ENCODE results near the gene NKAIN2. TPM values are rescaled to one million over a fixed set of nuclear protein-coding genes. Genes with fewer than 3 reads are reported as not detected.

The NKAIN2 gene
- total RNA-seq, 1 experiment from 2014 or later: not detected

DNA sequence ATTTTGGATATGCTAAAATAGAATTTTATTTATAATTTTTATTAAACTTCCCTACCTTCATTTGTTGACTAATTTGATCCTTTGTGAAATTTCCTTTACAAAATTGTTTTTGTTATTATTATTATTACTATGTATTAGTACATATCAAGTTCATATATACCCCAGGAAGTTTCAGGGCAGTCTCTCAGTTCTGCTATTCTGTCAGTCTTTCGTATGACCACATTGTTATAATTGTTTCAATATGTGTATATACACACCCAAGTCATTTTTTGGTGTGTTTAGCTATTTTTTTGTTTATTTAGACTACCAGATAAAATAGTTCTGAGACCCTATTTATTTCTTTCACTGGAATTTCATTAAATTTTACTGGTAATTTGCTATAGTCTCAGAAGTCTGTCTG is 72.1 kb downstream of the NKAIN2 start:
- ChIA-PET CTCF (no interaction called here), POLR2A (no interaction called here), RAD21 (ENCODE audit: low non-redundant PET in 1 of 2, low total read pairs in 2 of 2, uncharacterized antibody in 2 of 2, unreplicated experiment in 2 of 2) (no interaction called here)
- no peak for TF ChIP-seq POLR2AphosphoS5 (IDR thresholded peaks at IDR 0.05; ENCODE audit: low read depth, low read length)
- TF ChIP-seq, protein P1, sequence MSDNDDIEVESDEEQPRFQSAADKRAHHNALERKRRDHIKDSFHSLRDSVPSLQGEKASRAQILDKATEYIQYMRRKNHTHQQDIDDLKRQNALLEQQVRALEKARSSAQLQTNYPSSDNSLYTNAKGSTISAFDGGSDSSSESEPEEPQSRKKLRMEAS (IDR thresholded peaks at IDR 0.05): no peak
- TF ChIP-seq, protein P2, sequence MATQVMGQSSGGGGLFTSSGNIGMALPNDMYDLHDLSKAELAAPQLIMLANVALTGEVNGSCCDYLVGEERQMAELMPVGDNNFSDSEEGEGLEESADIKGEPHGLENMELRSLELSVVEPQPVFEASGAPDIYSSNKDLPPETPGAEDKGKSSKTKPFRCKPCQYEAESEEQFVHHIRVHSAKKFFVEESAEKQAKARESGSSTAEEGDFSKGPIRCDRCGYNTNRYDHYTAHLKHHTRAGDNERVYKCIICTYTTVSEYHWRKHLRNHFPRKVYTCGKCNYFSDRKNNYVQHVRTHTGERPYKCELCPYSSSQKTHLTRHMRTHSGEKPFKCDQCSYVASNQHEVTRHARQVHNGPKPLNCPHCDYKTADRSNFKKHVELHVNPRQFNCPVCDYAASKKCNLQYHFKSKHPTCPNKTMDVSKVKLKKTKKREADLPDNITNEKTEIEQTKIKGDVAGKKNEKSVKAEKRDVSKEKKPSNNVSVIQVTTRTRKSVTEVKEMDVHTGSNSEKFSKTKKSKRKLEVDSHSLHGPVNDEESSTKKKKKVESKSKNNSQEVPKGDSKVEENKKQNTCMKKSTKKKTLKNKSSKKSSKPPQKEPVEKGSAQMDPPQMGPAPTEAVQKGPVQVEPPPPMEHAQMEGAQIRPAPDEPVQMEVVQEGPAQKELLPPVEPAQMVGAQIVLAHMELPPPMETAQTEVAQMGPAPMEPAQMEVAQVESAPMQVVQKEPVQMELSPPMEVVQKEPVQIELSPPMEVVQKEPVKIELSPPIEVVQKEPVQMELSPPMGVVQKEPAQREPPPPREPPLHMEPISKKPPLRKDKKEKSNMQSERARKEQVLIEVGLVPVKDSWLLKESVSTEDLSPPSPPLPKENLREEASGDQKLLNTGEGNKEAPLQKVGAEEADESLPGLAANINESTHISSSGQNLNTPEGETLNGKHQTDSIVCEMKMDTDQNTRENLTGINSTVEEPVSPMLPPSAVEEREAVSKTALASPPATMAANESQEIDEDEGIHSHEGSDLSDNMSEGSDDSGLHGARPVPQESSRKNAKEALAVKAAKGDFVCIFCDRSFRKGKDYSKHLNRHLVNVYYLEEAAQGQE (IDR thresholded peaks at IDR 0.05; ENCODE audit: low read depth): no peak
- TF ChIP-seq ELF1 (IDR thresholded peaks at IDR 0.05; ENCODE audit: borderline replicate concordance, low read depth): no peak
- H3K9me2 ChIP-seq (ENCODE audit: insufficient read depth): no peaks in the 10 kb centered on the region
- H2AFZ ChIP-seq (ENCODE audit: low read depth, low read length, poor library complexity, severe bottlenecking): no peak overlapping the region
- DNase-seq (ENCODE audit: low read depth, low spot score) (no peak), ATAC-seq (no peak)
- no peaks in the 10 kb centered on the region for H3K27me3 ChIP-seq (ENCODE audit: insufficient read depth, low read length)
- H3K36me3 ChIP-seq (ENCODE audit: control insufficient read depth in 1 of 2, insufficient read depth in 2 of 2, low read length in 2 of 2): no peaks in the 10 kb centered on the region
- no peaks in the 10 kb centered on the region for H3K79me2 ChIP-seq (ENCODE audit: insufficient read depth, low read length)
- no TSS peak for BruUV-seq (replicated peaks)
- H4K20me1 ChIP-seq (ENCODE audit: insufficient read depth): no peaks in the 10 kb centered on the region
- H3K9me3 ChIP-seq (ENCODE audit: control insufficient read depth in 1 of 2, insufficient read depth in 1 of 2, low read depth in 1 of 2, low read length in 2 of 2): no peaks in the 10 kb centered on the region
- no peak overlapping the region for H3K27ac ChIP-seq (ENCODE audit: low read depth, low read length)
- H3K9ac ChIP-seq (ENCODE audit: low read length): no peak overlapping the region
- intact Hi-C loops (cut with micrococcal nuclease): no loop called here
- H3K4me2 ChIP-seq (ENCODE audit: low read length): no peak overlapping the region
- H3K4me3 ChIP-seq (replicated peaks in 1 of 2; ENCODE audit: low read depth in 1 of 2, low read length in 2 of 2): no peak overlapping the region
- no peaks in the 10 kb centered on the region for H3K4me1 ChIP-seq (ENCODE audit: control insufficient read depth in 1 of 2, insufficient read depth in 2 of 2, low read length in 2 of 2)

DNA sequence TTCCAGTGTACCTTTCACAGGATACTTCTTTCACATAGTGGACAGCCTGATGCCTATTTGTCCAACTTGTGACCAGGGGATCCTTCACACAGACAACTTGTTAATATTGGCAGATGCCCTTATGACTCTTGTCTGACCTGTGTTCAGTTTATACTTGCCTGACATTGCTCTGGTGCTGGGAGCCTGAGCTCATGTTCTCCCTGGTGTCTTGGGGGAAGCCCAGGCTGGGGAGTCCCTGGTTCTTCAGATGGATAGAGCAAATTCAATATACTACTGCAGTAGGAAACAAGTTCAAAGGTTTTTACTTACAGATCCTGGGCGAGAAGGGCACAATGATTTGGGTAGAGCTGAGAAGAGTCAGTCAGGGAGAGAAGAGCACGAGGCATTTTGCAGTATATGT is 76.1 kb downstream of the NKAIN2 start:
- RAD21 ChIA-PET (ENCODE audit: low non-redundant PET in 1 of 2, low total read pairs in 2 of 2, uncharacterized antibody in 2 of 2, unreplicated experiment in 2 of 2): no interaction called here
- POLR2A ChIA-PET: no interaction called here
- Histone ChIP-seq H4K20me1 (ENCODE audit: insufficient read depth) (no peaks in the 10 kb centered on the region), H3K9me3 (ENCODE audit: control insufficient read depth in 1 of 2, insufficient read depth in 1 of 2, low read depth in 1 of 2, low read length in 2 of 2) (no peaks in the 10 kb centered on the region), H3K4me1 (ENCODE audit: control insufficient read depth in 1 of 2, insufficient read depth in 2 of 2, low read length in 2 of 2) (no peaks in the 10 kb centered on the region), H3K27me3 (ENCODE audit: insufficient read depth, low read length) (no peaks in the 10 kb centered on the region), H3K4me3 (replicated peaks in 1 of 2; ENCODE audit: low read depth in 1 of 2, low read length in 2 of 2) (no peak overlapping the region), H2AFZ (ENCODE audit: low read depth, low read length, poor library complexity, severe bottlenecking) (no peak overlapping the region), H3K79me2 (ENCODE audit: insufficient read depth, low read length) (no peaks in the 10 kb centered on the region), H3K9me2 (ENCODE audit: insufficient read depth) (no peaks in the 10 kb centered on the region), H3K9ac (ENCODE audit: low read length) (no peak overlapping the region), H3K27ac (ENCODE audit: low read depth, low read length) (no peak overlapping the region), H3K4me2 (ENCODE audit: low read length) (no peak overlapping the region), H3K36me3 (ENCODE audit: control insufficient read depth in 1 of 2, insufficient read depth in 2 of 2, low read length in 2 of 2) (no peaks in the 10 kb centered on the region)
- intact Hi-C loops (cut with micrococcal nuclease): no loop called here
- BruUV-seq (replicated peaks): no TSS peak
- ATAC-seq (no peak), DNase-seq (ENCODE audit: low read depth, low spot score) (no peak)
- CTCF ChIA-PET: no interaction called here
- TF ChIP-seq FOSL1 (IDR thresholded peaks at IDR 0.05; ENCODE audit: low read depth) (no peak), YY1 (IDR thresholded peaks at IDR 0.05; ENCODE audit: extremely low read depth, insufficient replicate concordance, low read depth, low read length) (no peak), POLR2AphosphoS5 (IDR thresholded peaks at IDR 0.05; ENCODE audit: low read depth, low read length) (no peak), SP1 (IDR thresholded peaks at IDR 0.05; ENCODE audit: low read depth) (no peak), POLR2A (IDR thresholded peaks at IDR 0.05; ENCODE audit: borderline replicate concordance, extremely low read depth, insufficient read depth, insufficient read length) (no peak)
- TF ChIP-seq, protein P2 (IDR thresholded peaks at IDR 0.05; ENCODE audit: low read depth): no peak
- TF ChIP-seq, protein P1 (IDR thresholded peaks at IDR 0.05): no peak
- TF ChIP-seq, protein P3, sequence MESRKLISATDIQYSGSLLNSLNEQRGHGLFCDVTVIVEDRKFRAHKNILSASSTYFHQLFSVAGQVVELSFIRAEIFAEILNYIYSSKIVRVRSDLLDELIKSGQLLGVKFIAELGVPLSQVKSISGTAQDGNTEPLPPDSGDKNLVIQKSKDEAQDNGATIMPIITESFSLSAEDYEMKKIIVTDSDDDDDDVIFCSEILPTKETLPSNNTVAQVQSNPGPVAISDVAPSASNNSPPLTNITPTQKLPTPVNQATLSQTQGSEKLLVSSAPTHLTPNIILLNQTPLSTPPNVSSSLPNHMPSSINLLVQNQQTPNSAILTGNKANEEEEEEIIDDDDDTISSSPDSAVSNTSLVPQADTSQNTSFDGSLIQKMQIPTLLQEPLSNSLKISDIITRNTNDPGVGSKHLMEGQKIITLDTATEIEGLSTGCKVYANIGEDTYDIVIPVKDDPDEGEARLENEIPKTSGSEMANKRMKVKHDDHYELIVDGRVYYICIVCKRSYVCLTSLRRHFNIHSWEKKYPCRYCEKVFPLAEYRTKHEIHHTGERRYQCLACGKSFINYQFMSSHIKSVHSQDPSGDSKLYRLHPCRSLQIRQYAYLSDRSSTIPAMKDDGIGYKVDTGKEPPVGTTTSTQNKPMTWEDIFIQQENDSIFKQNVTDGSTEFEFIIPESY (IDR thresholded peaks at IDR 0.05; ENCODE audit: extremely low read depth, insufficient replicate concordance, low read length): no peak
